Activated naive CD4-positive, alpha-beta T cell treated with anti-CD3 and anti-CD28 coated beads for 36 hours (primary cell): ENCODE measurements around the gene ANKRD33B. TPM values are rescaled to one million over a fixed set of nuclear protein-coding genes. Genes with fewer than 3 reads are reported as not detected.
"Not testable (repeated sequence)": the region's sequence is repeated elsewhere in the genome, so short reads cannot be mapped to it uniquely, and the experiment has no call there.

ENCODE experiments used
- CTCF ChIA-PET: fragments of 350-600 bp; sonication (Branson Sonifier 250); formaldehyde crosslinking; loops from one replicate; lab custom pipeline; 2021; ENCODE audit warnings: antibody characterized with exemption; lab: Charles Lee
- DNase-seq: peaks from one replicate; pipeline ENCODE4 v3.0.0-alpha.2; 2020
- H3K27ac Mint-ChIP-seq: one replicate; pipeline ENCODE4 v1.8.0; 2021; ENCODE audit warnings: mild to moderate bottlenecking, mixed read lengths
- H3K27me3 Mint-ChIP-seq: one replicate; pipeline ENCODE4 v1.8.0; 2021; ENCODE audit warnings: low read depth, mixed read lengths
- H3K36me3 Mint-ChIP-seq: one replicate; pipeline ENCODE4 v1.8.0; 2021; ENCODE audit warnings: low read depth, mixed read lengths
- H3K4me1 Mint-ChIP-seq: one replicate; pipeline ENCODE4 v1.8.0; 2021; ENCODE audit warnings: low read depth, mixed read lengths
- H3K4me3 Mint-ChIP-seq: one replicate; pipeline ENCODE4 v1.8.0; 2021; ENCODE audit warnings: mild to moderate bottlenecking, moderate library complexity, mixed read lengths
- H3K9me3 Mint-ChIP-seq: one replicate; pipeline ENCODE4 v1.8.0; 2021; ENCODE audit warnings: mixed read lengths
- intact Hi-C: fragments of 100-400 bp; cut with micrococcal nuclease; formaldehyde crosslinking; loops from one replicate; pipeline ENCODE4 v1.15.1; 2023
- total RNA-seq, 2 experiments: library from RNA; stranded (reverse); gene quantifications; one replicate each; pipeline ENCODE4 v1.2.3, GENCODE V29; 2021

Gene ANKRD33B
- total RNA-seq, 2 experiments from 2014 or later, result 1.9 to 2.5 TPM

DNA sequence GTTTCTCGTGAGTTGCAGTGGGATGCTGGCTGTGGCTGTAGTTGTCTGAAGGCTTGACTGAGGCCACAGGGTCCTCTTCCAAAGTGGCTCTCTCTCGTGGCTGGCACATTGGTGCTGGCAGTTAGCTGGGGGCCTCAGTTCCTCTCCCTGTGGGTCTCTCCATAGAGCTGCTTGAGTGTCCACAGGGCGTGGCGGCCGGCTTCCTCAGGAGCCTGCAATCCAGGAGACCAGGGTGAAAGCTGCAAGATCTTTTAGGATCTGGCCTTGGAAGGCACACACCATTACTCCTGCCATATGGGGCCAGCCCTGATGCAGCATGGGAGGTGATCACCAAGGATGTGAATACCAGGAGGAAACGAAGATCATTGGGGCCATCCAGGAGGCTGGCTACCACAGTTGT is 41.1 kb downstream of the ANKRD33B start:
- DNase-seq, result no peak
- Mint-ChIP-seq H3K36me3 (no peaks in the 10 kb centered on the region), H3K4me1 (peaks cover 27% of the 10 kb centered on the region), H3K9me3 (peaks cover 1% of the 10 kb centered on the region), H3K27ac (no peak overlapping the region), H3K4me3 (no peak overlapping the region), H3K27me3 (peaks cover 23% of the 10 kb centered on the region)
- CTCF ChIA-PET, result interaction anchor here (0.6 to 0.9 kb wide), 2 partner anchors 22 to 148 kb away, joined by 3 read pairs; no protein-coding TSS in a partner anchor
- intact Hi-C loops, result no loop called here

DNA sequence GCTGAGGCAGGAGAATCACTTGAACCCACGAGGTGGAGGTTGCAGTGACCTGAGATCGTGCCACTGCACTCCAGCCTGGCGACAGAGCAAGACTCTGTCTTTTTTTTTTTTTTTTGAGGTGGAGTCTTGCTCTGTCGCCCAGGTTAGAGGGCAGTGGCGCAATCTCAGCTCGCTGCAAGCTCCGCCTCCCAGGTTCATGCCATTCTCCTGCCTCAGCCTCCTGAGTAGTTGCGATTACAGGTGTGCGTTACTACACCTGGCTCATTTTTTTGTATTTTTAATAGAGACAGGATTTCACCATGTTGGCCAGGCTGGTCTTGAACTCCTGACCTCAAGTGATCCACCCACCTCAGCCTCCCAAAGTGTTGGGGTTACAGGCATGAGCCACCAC is 42.8 kb downstream of the ANKRD33B start:
- H3K9me3 Mint-ChIP-seq, DNase-seq, intact Hi-C loops, H3K4me3 Mint-ChIP-seq, H3K36me3 Mint-ChIP-seq, H3K27ac Mint-ChIP-seq: not testable (repeated sequence)
- peaks cover 12% of the 10 kb centered on the region for H3K4me1 Mint-ChIP-seq
- CTCF ChIA-PET, result interaction anchor here (2.2 to 3.6 kb wide), 2 partner anchors 13 to 21 kb away, joined by 8 to 18 read pairs; no protein-coding TSS in a partner anchor
- peaks cover 22% of the 10 kb centered on the region for H3K27me3 Mint-ChIP-seq

DNA sequence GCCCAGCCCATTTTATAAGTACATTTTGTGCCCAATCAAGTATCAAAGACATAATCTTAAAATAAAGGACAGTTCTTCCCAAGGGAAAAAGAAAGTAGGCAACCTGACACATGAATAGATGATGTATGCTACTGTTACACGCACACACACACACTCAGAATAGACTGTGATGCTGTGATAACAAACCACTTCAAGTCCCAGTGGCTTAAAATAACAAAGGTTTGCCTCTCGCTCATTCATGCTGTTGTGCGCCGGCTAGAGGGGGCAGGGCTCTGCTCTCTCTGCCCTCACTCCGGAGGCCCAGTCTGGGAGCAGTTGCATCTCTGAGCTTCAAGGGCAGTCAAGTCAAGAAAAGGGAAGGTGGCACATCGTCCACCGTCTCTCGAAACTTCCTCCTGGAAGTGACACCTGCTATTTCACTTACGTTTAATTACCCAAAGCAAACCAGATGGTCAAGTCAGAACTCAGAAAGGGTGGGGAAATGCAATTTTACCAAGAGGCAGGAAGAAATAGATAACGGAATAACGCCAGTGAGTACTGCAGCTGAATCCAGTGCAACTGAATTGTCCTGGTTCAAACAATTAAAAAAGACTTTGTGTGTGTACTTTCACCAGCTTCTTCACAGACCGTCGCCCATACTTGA is 43.3 kb downstream of the ANKRD33B start:
- intact Hi-C loops, result no loop called here
- H3K36me3 Mint-ChIP-seq, result no peaks in the 10 kb centered on the region
- CTCF ChIA-PET, result interaction anchor here (0.6 to 3.6 kb wide), 4 partner anchors 13 to 95 kb away, joined by 3 to 18 read pairs (median 6); no protein-coding TSS in a partner anchor
- no peaks in the 10 kb centered on the region for H3K9me3 Mint-ChIP-seq
- no peak overlapping the region for H3K4me3 Mint-ChIP-seq
- DNase-seq, result peak; percentile 17
- H3K27me3 Mint-ChIP-seq, result peaks cover 20% of the 10 kb centered on the region
- H3K4me1 Mint-ChIP-seq, result peaks cover 11% of the 10 kb centered on the region
- H3K27ac Mint-ChIP-seq, result no peak overlapping the region

DNA sequence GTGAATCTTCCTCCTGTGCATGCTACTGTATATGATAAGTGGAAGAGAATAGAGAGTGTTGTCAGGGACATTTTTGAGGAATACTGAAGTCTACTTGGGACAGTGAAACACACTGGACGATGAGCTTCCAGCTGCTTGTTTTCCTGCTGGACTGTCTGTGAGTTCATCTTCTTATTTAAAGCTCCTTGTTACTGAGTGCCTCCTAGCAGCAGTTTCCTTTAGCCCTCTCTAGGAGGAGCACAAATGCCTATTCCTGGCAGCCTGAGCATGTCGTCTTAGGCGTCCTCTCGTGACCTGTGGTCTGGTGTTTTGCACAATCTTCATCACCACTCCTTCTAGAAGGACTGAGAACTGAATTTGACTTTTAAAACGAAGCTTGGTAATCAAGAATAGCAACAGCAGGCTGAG is 43.8 kb downstream of the ANKRD33B start:
- H3K27me3 Mint-ChIP-seq, result peaks cover 20% of the 10 kb centered on the region

DNA sequence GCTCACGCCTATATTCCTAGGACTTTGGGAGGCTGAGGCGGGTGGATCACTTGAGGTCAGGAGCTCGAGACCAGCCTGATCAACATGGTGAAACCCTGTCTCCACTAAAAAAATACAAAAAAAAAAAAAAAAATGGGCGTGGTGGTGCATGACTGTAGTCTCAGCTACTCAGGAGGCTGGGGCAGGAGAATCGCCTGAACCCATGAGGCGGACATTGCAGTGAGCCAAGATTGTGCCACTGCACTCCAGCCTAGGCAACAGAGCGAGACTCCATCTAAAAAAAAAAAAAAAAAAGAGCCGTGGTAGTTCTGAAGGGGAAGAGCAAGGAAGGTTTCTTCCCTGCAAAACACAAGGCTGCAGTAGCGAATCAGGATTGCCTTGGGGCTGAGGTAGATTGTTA is 44.2 kb downstream of the ANKRD33B start:
- intact Hi-C loops, H3K9me3 Mint-ChIP-seq, H3K36me3 Mint-ChIP-seq, DNase-seq, H3K27ac Mint-ChIP-seq, H3K4me3 Mint-ChIP-seq: not testable (repeated sequence)
- Mint-ChIP-seq H3K27me3 (peaks cover 20% of the 10 kb centered on the region), H3K4me1 (peaks cover 11% of the 10 kb centered on the region)
- CTCF ChIA-PET, result interaction anchor here (0.6 to 3.6 kb wide), 5 partner anchors 12 to 94 kb away, joined by 3 to 18 read pairs (median 4); no protein-coding TSS in a partner anchor

More for the DNA sequence above, 43.8 kb downstream of the ANKRD33B start:
- Mint-ChIP-seq H3K36me3 (no peaks in the 10 kb centered on the region), H3K27ac (no peak overlapping the region), H3K9me3 (no peaks in the 10 kb centered on the region), H3K4me1 (peaks cover 11% of the 10 kb centered on the region), H3K4me3 (no peak overlapping the region)
- DNase-seq, result peak; percentile 17
- CTCF ChIA-PET, result interaction anchor here (0.6 to 3.6 kb wide), 5 partner anchors 12 to 95 kb away, joined by 3 to 18 read pairs (median 4); no protein-coding TSS in a partner anchor
- intact Hi-C loops, result no loop called here

DNA sequence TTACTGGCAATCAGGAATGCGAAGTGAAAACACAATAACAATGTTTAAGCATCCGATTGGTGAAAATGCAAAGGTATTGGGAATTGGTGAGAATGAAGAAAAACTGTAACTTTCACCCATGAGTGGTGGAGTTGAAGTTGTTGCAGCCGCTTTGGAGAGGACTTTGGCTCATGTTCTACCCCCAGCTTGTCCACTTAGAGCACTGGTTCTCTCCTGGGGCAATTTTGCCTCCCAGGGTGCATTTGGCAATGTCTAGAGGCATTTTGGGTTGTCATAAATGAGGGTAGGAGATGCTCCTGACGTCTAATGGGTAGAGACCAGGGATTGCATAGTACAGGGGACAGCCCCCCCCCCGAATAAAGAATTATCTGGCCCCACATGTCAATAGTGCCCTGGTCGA is 46.2 kb downstream of the ANKRD33B start:
- Mint-ChIP-seq H3K27me3 (peaks cover 20% of the 10 kb centered on the region), H3K27ac (no peak overlapping the region), H3K36me3 (no peaks in the 10 kb centered on the region), H3K4me1 (peaks cover 11% of the 10 kb centered on the region), H3K4me3 (no peak overlapping the region), H3K9me3 (no peaks in the 10 kb centered on the region)
- intact Hi-C loops, result no loop called here
- no peak for DNase-seq
- CTCF ChIA-PET, result interaction anchor here (1.2 kb wide), 1 partner anchor 18 kb away, joined by 3 read pairs; no protein-coding TSS in a partner anchor

DNA sequence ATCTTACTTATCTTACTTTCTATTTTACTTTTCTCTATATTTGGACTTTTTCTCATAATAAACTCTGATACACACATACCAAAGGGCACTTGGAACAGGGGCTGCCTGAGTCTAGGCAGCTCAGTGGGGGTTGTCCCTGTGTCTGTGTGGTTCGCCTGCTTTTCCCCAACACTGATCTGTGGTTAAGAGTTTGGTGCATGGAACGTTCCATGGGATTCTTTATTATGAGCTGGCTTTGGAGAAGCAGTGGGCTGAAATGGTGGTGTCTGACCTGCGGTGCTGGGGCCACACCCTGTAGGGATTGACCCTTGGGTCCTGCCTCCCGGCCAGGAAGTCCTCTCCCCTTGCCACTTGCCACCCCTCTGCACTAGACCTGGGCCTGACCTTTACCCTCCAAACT is 47.4 kb downstream of the ANKRD33B start:
- DNase-seq, result no peak
- Mint-ChIP-seq H3K27me3 (peaks cover 18% of the 10 kb centered on the region), H3K36me3 (no peaks in the 10 kb centered on the region), H3K27ac (no peak overlapping the region), H3K4me1 (peaks cover 11% of the 10 kb centered on the region), H3K4me3 (no peak overlapping the region), H3K9me3 (no peaks in the 10 kb centered on the region)
- intact Hi-C loops, result no loop called here
- CTCF ChIA-PET, result interaction anchor here (1.2 kb wide), 1 partner anchor 17 kb away, joined by 3 read pairs; no protein-coding TSS in a partner anchor

DNA sequence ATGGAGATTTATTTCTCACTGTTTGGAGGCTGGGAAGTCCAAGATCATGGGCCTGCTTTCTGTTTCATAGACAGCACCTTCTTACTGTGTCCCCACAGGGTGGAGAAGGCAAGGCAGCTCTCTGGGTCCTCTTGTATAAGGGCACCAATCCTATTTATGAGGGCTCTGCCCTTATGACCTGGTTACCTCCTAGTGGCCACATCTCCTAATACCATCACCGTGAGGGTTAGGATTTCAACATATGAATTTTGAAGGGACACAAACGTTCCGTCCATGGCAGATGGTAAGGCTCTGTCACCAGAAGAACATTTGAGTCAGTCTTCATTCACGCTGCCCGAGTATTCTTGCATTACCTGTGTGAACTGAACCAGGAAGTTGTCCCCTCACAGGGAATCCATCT is 48.4 kb downstream of the ANKRD33B start:
- Mint-ChIP-seq H3K9me3 (no peaks in the 10 kb centered on the region), H3K4me3 (no peak overlapping the region), H3K4me1 (peaks cover 6% of the 10 kb centered on the region), H3K27me3 (peaks cover 13% of the 10 kb centered on the region), H3K27ac (no peak overlapping the region), H3K36me3 (no peaks in the 10 kb centered on the region)
- DNase-seq, result no peak
- CTCF ChIA-PET, result no interaction called here
- intact Hi-C loops, result no loop called here

DNA sequence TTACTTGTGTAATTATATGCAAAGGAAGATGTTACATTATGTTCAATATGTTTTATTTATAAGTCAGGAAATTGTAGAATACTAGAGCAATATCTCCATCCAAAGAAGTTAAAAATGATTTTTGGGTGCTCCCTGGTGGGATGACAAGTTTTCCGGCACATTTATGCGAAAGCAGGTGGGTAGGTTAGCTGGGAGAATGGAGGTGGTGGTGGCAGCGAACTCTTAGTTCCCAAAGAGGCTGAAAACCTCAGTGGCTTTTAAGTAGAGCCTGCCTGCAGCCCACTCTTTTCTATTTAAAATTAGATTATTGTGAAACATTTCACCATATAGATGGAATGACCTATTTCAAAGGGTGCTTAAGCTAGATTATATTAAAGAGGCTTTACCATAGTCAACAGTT is 51.8 kb downstream of the ANKRD33B start:
- intact Hi-C loops, result no loop called here
- no peak overlapping the region for H3K4me3 Mint-ChIP-seq

DNA sequence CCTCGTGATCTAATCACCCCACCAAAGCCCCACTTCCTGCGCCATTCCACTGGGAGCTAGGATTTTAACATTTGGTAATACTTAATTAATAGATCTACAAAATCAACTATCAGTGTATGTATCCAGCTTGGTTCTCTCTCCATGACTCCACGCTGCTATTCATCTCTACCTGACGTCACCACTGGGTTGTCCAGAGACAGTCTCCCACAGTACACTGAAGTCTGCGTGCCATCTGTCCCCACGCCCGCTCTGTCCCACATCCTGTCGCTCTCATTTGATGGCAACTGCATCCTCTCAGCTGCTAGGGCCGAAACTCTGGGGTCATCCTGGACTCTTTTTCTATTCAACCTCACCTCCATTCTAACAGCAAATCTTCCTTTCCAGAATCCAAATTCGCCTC is 53.2 kb downstream of the ANKRD33B start:
- Mint-ChIP-seq H3K27ac (no peak overlapping the region), H3K27me3 (no peaks in the 10 kb centered on the region), H3K36me3 (peaks cover 3% of the 10 kb centered on the region), H3K4me1 (peaks cover 2% of the 10 kb centered on the region), H3K9me3 (peaks cover 6% of the 10 kb centered on the region), H3K4me3 (no peak overlapping the region)
- intact Hi-C loops, result no loop called here
- CTCF ChIA-PET, result interaction anchor here (1.3 to 1.9 kb wide), 2 partner anchors 11 to 85 kb away, joined by 3 to 11 read pairs; no protein-coding TSS in a partner anchor
- DNase-seq, result no peak

More for the DNA sequence above, 51.8 kb downstream of the ANKRD33B start:
- Mint-ChIP-seq H3K36me3 (peaks cover 2% of the 10 kb centered on the region), H3K27ac (no peak overlapping the region), H3K4me1 (no peaks in the 10 kb centered on the region), H3K27me3 (no peaks in the 10 kb centered on the region), H3K9me3 (no peaks in the 10 kb centered on the region)
- no peak for DNase-seq
- CTCF ChIA-PET, result interaction anchor here (1.3 to 1.5 kb wide), 2 partner anchors 11 to 86 kb away, joined by 3 to 10 read pairs; no protein-coding TSS in a partner anchor

DNA sequence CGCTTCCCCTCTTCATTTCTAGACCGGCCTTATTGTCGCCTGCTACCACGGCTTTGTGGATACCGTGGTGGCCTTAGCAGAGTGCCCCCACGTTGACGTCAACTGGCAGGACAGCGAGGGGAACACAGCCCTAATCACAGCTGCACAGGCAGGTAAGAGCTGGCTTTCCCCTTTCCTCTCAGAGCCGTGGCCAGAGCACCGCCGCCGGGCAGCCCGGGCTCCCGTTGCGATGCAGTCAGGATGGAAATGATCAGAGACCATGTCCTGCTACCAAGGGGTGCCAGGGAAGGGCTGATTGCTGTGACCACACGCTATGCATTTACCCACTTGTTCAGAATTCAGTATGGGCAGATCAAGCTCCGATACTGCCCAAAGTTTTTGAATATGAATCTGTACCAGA is 54.4 kb downstream of the ANKRD33B start:
- H3K4me1 Mint-ChIP-seq, result peaks cover 2% of the 10 kb centered on the region
- H3K9me3 Mint-ChIP-seq, result peaks cover 6% of the 10 kb centered on the region
- H3K36me3 Mint-ChIP-seq, result peaks cover 3% of the 10 kb centered on the region
- no peak for DNase-seq
- no peak overlapping the region for H3K4me3 Mint-ChIP-seq
- intact Hi-C loops, result no loop called here
- H3K27me3 Mint-ChIP-seq, result no peaks in the 10 kb centered on the region
- CTCF ChIA-PET, result interaction anchor here (1.4 to 1.9 kb wide), 2 partner anchors 10 kb away, joined by 7 to 11 read pairs; no protein-coding TSS in a partner anchor
- no peak overlapping the region for H3K27ac Mint-ChIP-seq

DNA sequence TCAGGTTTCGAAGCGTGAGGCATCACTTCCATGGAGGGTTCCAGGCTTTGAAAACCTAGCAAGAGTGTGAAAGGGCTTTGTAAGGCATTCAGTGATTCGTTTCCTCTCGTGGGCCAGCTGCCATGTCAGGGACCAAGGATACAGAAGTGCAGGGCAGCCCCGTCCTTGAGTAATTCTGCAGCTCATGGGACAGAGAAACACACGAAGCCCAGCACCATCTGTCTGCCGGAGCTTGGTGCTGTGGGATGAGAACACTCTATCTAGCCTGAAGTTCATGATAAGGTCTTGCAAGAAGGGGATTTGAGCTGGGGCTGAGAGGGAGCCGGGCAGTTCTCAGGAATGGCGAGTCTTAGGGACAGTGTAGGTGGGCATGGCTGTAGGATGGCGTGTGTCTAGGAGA is 55.8 kb downstream of the ANKRD33B start:
- intact Hi-C loops, result no loop called here
- Mint-ChIP-seq H3K4me1 (peaks cover 2% of the 10 kb centered on the region), H3K27ac (no peak overlapping the region), H3K9me3 (peaks cover 6% of the 10 kb centered on the region), H3K27me3 (no peaks in the 10 kb centered on the region), H3K36me3 (peaks cover 3% of the 10 kb centered on the region), H3K4me3 (no peak overlapping the region)
- no peak for DNase-seq
- CTCF ChIA-PET, result interaction anchor here (1.2 to 2.9 kb wide), 3 partner anchors 8 to 167 kb away, joined by 4 to 8 read pairs (median 7); no protein-coding TSS in a partner anchor
